ENCODE results near the gene COX6A2.
A peak's percentile ranks its signal among the peaks of the same experiment; 100 is the strongest.

- TF ChIP-seq POLR2A (IDR thresholded peaks at IDR 0.05) (no peak), CTCF (IDR thresholded peaks at IDR 0.05) (peak in 1 of 4 experiments; percentile 19), POLR2AphosphoS5 (IDR thresholded peaks at IDR 0.05) (peak; percentile 28), EP300 (IDR thresholded peaks at IDR 0.05) (no peak)
These were observed 49.4 kb upstream of the COX6A2 start for GRCh38 chr16:31477220-31478216.

Measured in gastroesophageal sphincter (tissue), 3 donors.